Ovary (tissue), 10 donors: ENCODE data around the gene CSAD. TPM values are rescaled to one million over a fixed set of nuclear protein-coding genes. Genes with fewer than 3 reads are reported as not detected.

ENCODE experiments used
- DNase-seq, 5 donors: peaks; one replicate each; pipeline ENCODE4 v3.0.0-alpha.2; 2019 to 2020
- H3K27ac ChIP-seq, 2 donors: fragments of 200-600 bp; one replicate each; pipeline versions ENCODE4 v1.5.1 to v1.8.0; 2019 to 2022
- H3K27me3 ChIP-seq: fragments of 200-600 bp; one replicate; pipeline ENCODE4 v1.8.0; 2022
- H3K36me3 ChIP-seq: fragments of 200-600 bp; sonication (generic); one replicate; pipeline ENCODE4 v1.5.1; 2019
- H3K4me1 ChIP-seq: one replicate; pipeline ENCODE4 v1.8.1; 2013; ENCODE audit warnings: mild to moderate bottlenecking, moderate library complexity; ENCODE audit not compliant: insufficient read depth
- H3K4me3 ChIP-seq: fragments of 200-600 bp; sonication (generic); one replicate; pipeline ENCODE4 v1.5.1; 2017
- H3K9me3 ChIP-seq, 2 donors: fragments of 200-600 bp in 1 of 2; sonication (generic) in 1 of 2; one replicate each; pipeline versions ENCODE4 v1.5.1 to v1.8.1; 2013 to 2019; ENCODE audit warnings: mild to moderate bottlenecking in 1 of 2, moderate library complexity in 1 of 2
- EP300 ChIP-seq: sonication (generic); formaldehyde crosslinking; IDR thresholded peaks from one replicate; pipeline ENCODE4 v1.6.1; 2017; ENCODE audit warnings: antibody characterized with exemption
- POLR2A ChIP-seq: fragments of 450-650 bp; IDR thresholded peaks from one replicate; pipeline ENCODE4 v1.6.1; 2017; ENCODE audit warnings: antibody characterized with exemption, mild to moderate bottlenecking, moderate library complexity
- WGBS, 3 donors: extraction: QIAGEN DNeasy Blood & Tissue Kit in 1 of 3; methylation state at CpG; one replicate each; pipeline versions ENCODE4 v1.1.5 to v1.1.7; 2013 to 2017; 5-methylcytosine and 5-hydroxymethylcytosine counted together
- intact Hi-C, 4 donors: fragments of 100-400 bp; cut with DNase I; formaldehyde crosslinking; loops; one replicate each; pipeline versions ENCODE4 v1.11.0 to v1.15.1; 2022 to 2023
- long read RNA-seq, 3 donors: library from polyadenylated mRNA in 2 of 3; unstranded in 2 of 3; transcript quantifications; one replicate each; pipeline ENCODE4 v2.0.0 and lab custom pipeline, GENCODE V29; 2021 to 2026
- polyA plus RNA-seq, 2 donors: library from polyadenylated mRNA; stranded (reverse); fragments of 200-250 nt in 1 of 2; fragments of 350-450 nt in 1 of 2; fragmentation: Illumina TruSeq in 1 of 2; extraction: RNeasy Lipid Tissue Mini Kit (QIAGEN cat#74804) in 1 of 2; gene quantifications; one replicate each; pipeline ENCODE4 v1.2.3, GENCODE V29; 2013 to 2014
- total RNA-seq, 7 donors: library from RNA; depleted of rRNA in 2 of 7; stranded (reverse); fragments of >200 nt in 2 of 7; fragmentation: NEBNext Ultra II Directional in 3 of 7; extraction: Animal tissue kit (Norgen Biotek cat#: 25700) in 3 of 7; gene quantifications; one replicate each; pipeline versions ENCODE4 v1.1.0 to v1.2.4, GENCODE V29; 2016 to 2023
- TF ChIP-seq, protein P1 (sequence below), 3 donors: fragments of 450-650 bp in 2 of 3; fragments of 200-600 bp in 1 of 3; IDR thresholded peaks; one replicate each; pipeline versions ENCODE4 v1.5.1 to v1.8.0; 2016 to 2022; ENCODE audit warnings: antibody characterized with exemption in 3 of 3, mild to moderate bottlenecking in 1 of 3
- donor health status: DM: no; HTN: no; CAD: no; lungs with moderate emphysema.
- donor health status: DM: no; HTN: no; CAD: no.
- donor health status: Bipolar disorder and iron deficiency.
- donor health status: DM: yes; HTN: yes; CAD: no.
- donor health status: DM: no; HTN: no; CAD: no.
- donor health status: DM: yes; HTN: yes; CAD: no.

Gene CSAD, protein sequence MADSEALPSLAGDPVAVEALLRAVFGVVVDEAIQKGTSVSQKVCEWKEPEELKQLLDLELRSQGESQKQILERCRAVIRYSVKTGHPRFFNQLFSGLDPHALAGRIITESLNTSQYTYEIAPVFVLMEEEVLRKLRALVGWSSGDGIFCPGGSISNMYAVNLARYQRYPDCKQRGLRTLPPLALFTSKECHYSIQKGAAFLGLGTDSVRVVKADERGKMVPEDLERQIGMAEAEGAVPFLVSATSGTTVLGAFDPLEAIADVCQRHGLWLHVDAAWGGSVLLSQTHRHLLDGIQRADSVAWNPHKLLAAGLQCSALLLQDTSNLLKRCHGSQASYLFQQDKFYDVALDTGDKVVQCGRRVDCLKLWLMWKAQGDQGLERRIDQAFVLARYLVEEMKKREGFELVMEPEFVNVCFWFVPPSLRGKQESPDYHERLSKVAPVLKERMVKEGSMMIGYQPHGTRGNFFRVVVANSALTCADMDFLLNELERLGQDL
- total RNA-seq (10 to 100 TPM; 24.4 to 36.0 (median 28.0) TPM), polyA plus RNA-seq (10 to 100 TPM; 19.8 to 29.5 TPM)
- long read RNA-seq, donor 1, partial matches to known transcripts = 5 of 28 reads
- long read RNA-seq, donor 1, other reads (novel, unspliced or antisense) = 23 of 28 reads
- long read RNA-seq, donor 2, partial matches to known transcripts = 43 of 46 reads
- long read RNA-seq, donor 2, other reads (novel, unspliced or antisense) = 0 of 46 reads
- long read RNA-seq, donor 3, partial matches to known transcripts = 1 of 7 reads
- long read RNA-seq, donor 3, other reads (novel, unspliced or antisense) = 6 of 7 reads

DNA sequence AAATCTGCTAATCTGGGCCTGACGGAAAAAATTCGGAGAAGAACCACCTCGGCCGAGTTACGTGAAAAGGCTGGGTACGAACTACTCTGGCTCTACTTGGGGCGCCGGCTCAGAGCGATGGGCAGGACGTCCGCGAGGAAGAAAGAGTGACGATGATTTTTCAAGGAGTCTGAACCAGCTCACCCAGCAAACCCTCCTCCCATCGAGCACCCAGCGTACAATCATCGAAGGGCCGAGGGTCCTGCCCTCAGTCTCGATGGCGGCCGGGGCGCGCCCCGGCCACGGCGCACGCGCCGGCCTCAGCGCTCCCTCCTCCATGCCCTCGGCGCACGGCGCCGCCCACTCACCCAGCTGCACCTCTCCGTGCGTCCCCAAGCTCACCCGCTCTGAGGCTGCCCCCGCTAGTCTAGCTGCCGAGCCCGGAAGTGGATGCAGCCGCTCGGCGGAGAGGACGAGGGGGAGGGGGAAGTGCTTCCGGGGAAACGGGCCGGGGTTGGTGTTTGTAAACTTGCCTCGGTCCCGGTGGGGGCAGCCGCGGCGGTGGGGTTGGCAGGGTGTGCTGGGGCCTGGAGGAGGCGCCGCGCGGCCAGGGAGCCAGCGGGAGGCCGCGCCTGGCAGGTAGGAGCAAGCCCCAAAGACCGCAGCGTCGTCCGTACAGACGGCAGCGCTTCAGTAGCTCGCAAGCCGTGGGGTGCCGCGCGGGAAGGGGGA, at the start of gene CSAD, which contains the start of gene ZNF740:
Gene CSAD, minus strand, starts transcription at position 706 of the 711 bp plus-strand sequence. CDS start 7,455 bp downstream, outside the sequence.
Gene ZNF740, plus strand, starts transcription at position 503 of the 711 bp plus-strand sequence. CDS start 1,262 bp downstream, outside the sequence.
- peak within 1 kb of the TSS; percentile 58 for H3K4me3 ChIP-seq
- intact Hi-C loops = loop anchor here in 1 of 4 donors (5.0 kb wide), 1 partner anchor 133 kb away; no protein-coding TSS in a partner anchor
- no peaks in the 10 kb centered on the region for H3K36me3 ChIP-seq
- peak; percentile 96 to 98 (median 98) for DNase-seq
- no peaks in the 10 kb centered on the region for H3K9me3 ChIP-seq
- peak within 1 kb of the TSS; percentile 69 to 87 for H3K27ac ChIP-seq
- 1% methylated on average over 48 to 70 of the region's 70 CpGs for WGBS, 3 donors
- peaks cover 14% of the 10 kb centered on the region for H3K4me1 ChIP-seq
- H3K27me3 ChIP-seq = no peaks in the 10 kb centered on the region
- TF ChIP-seq, protein P1, sequence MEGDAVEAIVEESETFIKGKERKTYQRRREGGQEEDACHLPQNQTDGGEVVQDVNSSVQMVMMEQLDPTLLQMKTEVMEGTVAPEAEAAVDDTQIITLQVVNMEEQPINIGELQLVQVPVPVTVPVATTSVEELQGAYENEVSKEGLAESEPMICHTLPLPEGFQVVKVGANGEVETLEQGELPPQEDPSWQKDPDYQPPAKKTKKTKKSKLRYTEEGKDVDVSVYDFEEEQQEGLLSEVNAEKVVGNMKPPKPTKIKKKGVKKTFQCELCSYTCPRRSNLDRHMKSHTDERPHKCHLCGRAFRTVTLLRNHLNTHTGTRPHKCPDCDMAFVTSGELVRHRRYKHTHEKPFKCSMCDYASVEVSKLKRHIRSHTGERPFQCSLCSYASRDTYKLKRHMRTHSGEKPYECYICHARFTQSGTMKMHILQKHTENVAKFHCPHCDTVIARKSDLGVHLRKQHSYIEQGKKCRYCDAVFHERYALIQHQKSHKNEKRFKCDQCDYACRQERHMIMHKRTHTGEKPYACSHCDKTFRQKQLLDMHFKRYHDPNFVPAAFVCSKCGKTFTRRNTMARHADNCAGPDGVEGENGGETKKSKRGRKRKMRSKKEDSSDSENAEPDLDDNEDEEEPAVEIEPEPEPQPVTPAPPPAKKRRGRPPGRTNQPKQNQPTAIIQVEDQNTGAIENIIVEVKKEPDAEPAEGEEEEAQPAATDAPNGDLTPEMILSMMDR (IDR thresholded peaks at IDR 0.05) = no peak
- TF ChIP-seq POLR2A (peak; percentile 72), EP300 (no peak)

DNA sequence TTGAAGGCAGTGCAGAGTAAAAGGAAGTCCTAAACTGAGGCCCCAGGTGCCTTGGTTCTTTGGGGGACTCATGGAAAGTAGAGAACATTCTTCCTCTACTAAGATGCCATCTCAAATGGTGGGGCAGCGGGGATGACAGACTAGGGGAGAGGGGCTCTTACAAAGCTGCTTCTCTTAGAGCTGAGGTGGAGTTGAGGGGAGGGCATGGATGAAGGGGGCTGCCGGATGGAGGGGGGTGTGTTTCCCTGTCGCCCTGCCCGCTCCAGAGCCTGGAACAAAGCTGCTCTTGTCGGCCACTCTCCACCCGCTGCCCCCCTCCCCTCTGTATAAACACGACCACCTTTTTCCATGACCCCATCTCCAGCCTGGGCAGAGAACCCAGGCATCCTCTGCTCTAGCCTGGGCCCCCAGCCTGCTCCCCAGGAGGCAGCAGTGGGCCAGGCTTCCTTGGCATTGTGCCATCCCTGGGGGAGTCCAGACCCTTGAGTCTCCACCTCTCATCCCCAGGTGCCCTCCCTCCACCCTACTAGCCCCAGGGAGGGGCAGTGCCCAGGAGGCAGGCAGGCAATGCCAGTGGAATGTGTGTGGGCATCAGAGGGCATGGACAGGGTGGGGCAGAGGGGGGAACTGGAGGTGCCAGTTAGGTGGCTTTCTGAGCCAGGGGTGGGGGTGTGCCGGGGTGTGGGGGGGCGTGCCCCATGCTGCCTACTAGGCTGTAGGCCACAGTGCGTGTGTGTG, 49.6 kb upstream of the CSAD start:
- WGBS, 3 donors = 72 to 85% (median 82%) methylated on average over 8 to 10 of the region's 10 CpGs
- Histone ChIP-seq H3K9me3 (no peaks in the 10 kb centered on the region), H3K36me3 (no peaks in the 10 kb centered on the region), H3K4me1 (peaks cover 19% of the 10 kb centered on the region), H3K27ac (no peak overlapping the region), H3K4me3 (no peak overlapping the region), H3K27me3 (no peaks in the 10 kb centered on the region)
- intact Hi-C loops = no loop called here
- peak in 2 of 5 donors; percentile 49 to 54 for DNase-seq
- TF ChIP-seq POLR2A (no peak), EP300 (no peak)

DNA sequence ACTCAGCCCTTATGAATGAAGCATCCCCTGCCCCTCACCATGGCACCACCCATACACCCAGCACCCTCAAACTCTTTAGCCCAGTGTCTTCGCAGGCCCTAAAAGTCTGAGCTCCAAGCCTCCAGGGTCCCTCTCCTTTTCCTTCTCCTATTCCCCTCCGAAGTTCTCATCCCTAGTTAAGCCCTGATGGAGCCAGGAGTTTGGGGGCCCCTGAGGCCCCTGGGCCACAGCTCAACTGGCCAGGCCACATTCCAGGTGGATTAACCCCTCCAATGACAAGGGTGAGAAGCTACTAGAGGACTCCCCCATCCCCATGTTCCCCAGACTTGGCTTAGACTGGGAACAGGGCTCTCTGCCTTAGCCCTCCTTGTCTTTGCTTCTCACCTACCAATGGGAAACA, 48.7 kb upstream of the CSAD start:
- no peaks in the 10 kb centered on the region for H3K27me3 ChIP-seq
- WGBS, 3 donors = 88 to 94% (median 88%) methylated on average over 2 of the region's 2 CpGs
- H3K27ac ChIP-seq = no peak overlapping the region
- intact Hi-C loops = no loop called here
- H3K4me3 ChIP-seq = no peak overlapping the region
- H3K4me1 ChIP-seq = peaks cover 19% of the 10 kb centered on the region
- TF ChIP-seq POLR2A (no peak), EP300 (no peak)
- TF ChIP-seq, protein P1 (IDR thresholded peaks at IDR 0.05) = no peak
- no peaks in the 10 kb centered on the region for H3K9me3 ChIP-seq
- no peak for DNase-seq
- no peaks in the 10 kb centered on the region for H3K36me3 ChIP-seq

DNA sequence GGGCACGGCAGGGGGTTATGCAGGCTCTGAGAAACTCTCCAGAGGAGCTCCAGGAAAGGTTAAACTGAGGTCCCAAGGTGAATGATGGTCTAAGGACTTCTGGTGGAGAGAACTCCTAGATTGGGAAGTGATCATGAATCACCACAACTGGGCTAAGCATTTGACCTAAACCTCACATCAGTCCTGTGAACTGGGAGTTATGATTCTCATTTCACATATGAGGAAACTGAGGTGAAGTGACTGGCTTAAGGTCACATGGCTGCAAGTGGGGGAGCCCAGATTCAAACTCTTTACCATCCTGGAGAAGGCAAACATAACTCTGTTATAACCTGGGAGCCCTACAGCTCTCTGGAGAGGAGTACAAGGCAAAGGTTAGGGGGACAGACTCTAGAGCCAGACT, 47.1 kb upstream of the CSAD start:
- intact Hi-C loops = no loop called here
- H3K36me3 ChIP-seq = no peaks in the 10 kb centered on the region
- H3K9me3 ChIP-seq = no peaks in the 10 kb centered on the region
- H3K4me1 ChIP-seq = peaks cover 11% of the 10 kb centered on the region
- H3K27ac ChIP-seq = no peak overlapping the region
- TF ChIP-seq, protein P1 (IDR thresholded peaks at IDR 0.05) = no peak
- TF ChIP-seq EP300 = no peak
- TF ChIP-seq POLR2A = no peak
- 71 to 83% (median 80%) methylated on average over 1 of the region's 1 CpG for WGBS, 3 donors
- no peak overlapping the region for H3K4me3 ChIP-seq
- no peak for DNase-seq
- no peaks in the 10 kb centered on the region for H3K27me3 ChIP-seq
